Common myeloid progenitor, CD34-positive (primary cell): ENCODE measurements around the gene SHC2.
A peak's percentile ranks its signal among the peaks of the same experiment; 100 is the strongest.
"Not testable (repeated sequence)": the region's sequence is repeated elsewhere in the genome, so short reads cannot be mapped to it uniquely, and the experiment has no call there.

Source experiments
- CTCF ChIA-PET: fragments of 350-600 bp; sonication (Branson Sonifier 250); formaldehyde crosslinking; loops from one replicate; lab custom pipeline; 2021; ENCODE audit warnings: antibody characterized with exemption; lab: Charles Lee
- POLR2A ChIA-PET: fragments of 350-600 bp; sonication (Branson Sonifier 250); formaldehyde crosslinking; loops from one replicate; lab custom pipeline; 2021; ENCODE audit warnings: antibody characterized with exemption; lab: Charles Lee
- DNase-seq, 3 donors: peaks; one replicate each; pipeline versions ENCODE4 v3.0.0 to v3.0.0-alpha.2; 2013
- H3K27ac ChIP-seq, 2 experiments: 1 replicate in 1 of 2; 2 replicates in 1 of 2; pipeline ENCODE4 v1.7.0; 2013; ENCODE audit warnings: inconsistent platforms in 2 of 2, low read length in 2 of 2, mild to moderate bottlenecking in 2 of 2, low read depth in 1 of 2, moderate library complexity in 1 of 2; ENCODE audit not compliant: severe bottlenecking in 2 of 2, insufficient read depth in 1 of 2, poor library complexity in 1 of 2
- H3K27me3 ChIP-seq, 5 experiments: replicated peaks in 2 of 5; 1 replicate in 3 of 5; 2 replicates in 2 of 5; pipeline versions ENCODE4 v1.6.1 to v1.7.0; 2013; ENCODE audit warnings: low read length in 4 of 5, mild to moderate bottlenecking in 2 of 5, moderate library complexity in 2 of 5, inconsistent platforms in 1 of 5; ENCODE audit not compliant: insufficient read depth in 5 of 5, control insufficient read depth in 4 of 5
- H3K36me3 ChIP-seq, 4 experiments: 1 replicate in 2 of 4; 2 replicates in 2 of 4; pipeline versions ENCODE4 v1.6.1 to v1.7.0; 2013; ENCODE audit warnings: low read length in 3 of 4, control low read depth in 1 of 4, mild to moderate bottlenecking in 1 of 4; ENCODE audit not compliant: control insufficient read depth in 4 of 4, insufficient read depth in 4 of 4
- H3K4me1 ChIP-seq, 4 experiments: 1 replicate in 3 of 4; 2 replicates in 1 of 4; pipeline versions ENCODE4 v1.6.1 to v1.7.1; 2013; ENCODE audit warnings: low read length in 3 of 4, mild to moderate bottlenecking in 3 of 4, control low read depth in 1 of 4, inconsistent platforms in 1 of 4, moderate library complexity in 1 of 4; ENCODE audit not compliant: control insufficient read depth in 4 of 4, insufficient read depth in 4 of 4; ENCODE audit errors: control extremely low read depth in 1 of 4
- H3K4me3 ChIP-seq, 7 experiments: 1 replicate in 4 of 7; 2 replicates in 3 of 7; pipeline versions ENCODE4 v1.5.1 to v1.7.0; 2013; ENCODE audit warnings: mild to moderate bottlenecking in 7 of 7, low read length in 6 of 7, moderate library complexity in 6 of 7, inconsistent platforms in 2 of 7, low read depth in 2 of 7, control low read depth in 1 of 7; ENCODE audit not compliant: insufficient read depth in 4 of 7, control insufficient read depth in 1 of 7; ENCODE audit errors: extremely low read depth in 1 of 7
- H3K9me3 ChIP-seq, 5 experiments: 1 replicate in 4 of 5; 2 replicates in 1 of 5; pipeline versions ENCODE4 v1.6.1 to v1.7.1; 2013; ENCODE audit warnings: low read length in 4 of 5, mild to moderate bottlenecking in 2 of 5, inconsistent platforms in 1 of 5, low read depth in 1 of 5, moderate library complexity in 1 of 5; ENCODE audit not compliant: control insufficient read depth in 4 of 5, insufficient read depth in 2 of 5; ENCODE audit errors: control extremely low read depth in 1 of 5
- WGBS: methylation state at CpG from one replicate; pipeline ENCODE4 v1.1.5; 2013; ENCODE audit not compliant: insufficient coverage; 5-methylcytosine and 5-hydroxymethylcytosine counted together

The SHC2 gene

GRCh38 chr19:386189-386588 is 74.6 kb downstream of the SHC2 start:
- WGBS = 57% methylated on average over 4 of the region's 8 CpGs
- peaks cover 0 to 69% (median 27%) of the 10 kb centered on the region in 5 experiments for H3K27me3 ChIP-seq
- H3K4me1 ChIP-seq, CTCF ChIA-PET, DNase-seq, POLR2A ChIA-PET, H3K4me3 ChIP-seq, H3K9me3 ChIP-seq, H3K27ac ChIP-seq, H3K36me3 ChIP-seq: not testable (repeated sequence)

- CTCF ChIA-PET = interaction anchor here (0.9 to 2.3 kb wide), 4 partner anchors 12 to 122 kb away, joined by 3 to 7 read pairs (median 4); partner anchors contain the start of gene TPGS1
- H3K27me3 ChIP-seq = peaks cover 0 to 58% (median 27%) of the 10 kb centered on the region in 5 experiments
- no peaks in the 10 kb centered on the region for H3K9me3 ChIP-seq
- H3K4me1 ChIP-seq = peaks cover 0 to 8% (median 3%) of the 10 kb centered on the region in 4 experiments
- H3K27ac ChIP-seq = no peak overlapping the region
- H3K4me3 ChIP-seq = no peak overlapping the region
- no peaks in the 10 kb centered on the region for H3K36me3 ChIP-seq
- 80% methylated on average over 6 of the region's 9 CpGs for WGBS
- POLR2A ChIA-PET = no interaction called here
- DNase-seq = no peak
These were observed 76.0 kb downstream of the SHC2 start for GRCh38 chr19:384799-385169.

GRCh38 chr19:383922-384798 is 76.7 kb downstream of the SHC2 start:
- Histone ChIP-seq H3K4me3 (no peak overlapping the region), H3K9me3 (no peaks in the 10 kb centered on the region), H3K4me1 (peaks cover 0 to 8% (median 3%) of the 10 kb centered on the region in 4 experiments), H3K27me3 (peaks cover 0 to 51% (median 25%) of the 10 kb centered on the region in 5 experiments), H3K27ac (no peak overlapping the region), H3K36me3 (no peaks in the 10 kb centered on the region)
- ChIA-PET CTCF (interaction anchor here (0.9 to 2.3 kb wide), 7 partner anchors 12 to 127 kb away, joined by 3 to 7 read pairs (median 4); partner anchors contain the start of gene TPGS1), POLR2A (no interaction called here)
- DNase-seq = peak; percentile 22 to 28 (median 25)
- 18% methylated on average over 40 of the region's 44 CpGs for WGBS

- DNase-seq = no peak
- no peak overlapping the region for H3K4me3 ChIP-seq
- ChIA-PET POLR2A (no interaction called here), CTCF (interaction anchor here (1.1 to 2.3 kb wide), 3 partner anchors 78 to 128 kb away, joined by 3 to 7 read pairs (median 4); partner anchors contain the start of gene TPGS1)
- peaks cover 0 to 53% (median 19%) of the 10 kb centered on the region in 5 experiments for H3K27me3 ChIP-seq
- WGBS = 87% methylated on average over 17 of the region's 19 CpGs
- H3K36me3 ChIP-seq = no peaks in the 10 kb centered on the region
- H3K4me1 ChIP-seq = peaks cover 0 to 8% (median 3%) of the 10 kb centered on the region in 4 experiments
- H3K9me3 ChIP-seq = no peaks in the 10 kb centered on the region
- no peak overlapping the region for H3K27ac ChIP-seq
These were observed 77.8 kb downstream of the SHC2 start for GRCh38 chr19:383040-383439.

- peaks cover 0 to 50% (median 16%) of the 10 kb centered on the region in 5 experiments for H3K27me3 ChIP-seq
- POLR2A ChIA-PET, H3K36me3 ChIP-seq, H3K27ac ChIP-seq, H3K4me3 ChIP-seq, H3K9me3 ChIP-seq, H3K4me1 ChIP-seq: not testable (repeated sequence)
- DNase-seq = peak in 2 of 3 donors; percentile 41 to 42
- CTCF ChIA-PET = interaction anchor here (1.1 kb wide), 1 partner anchor 78 kb away, joined by 3 read pairs; no protein-coding TSS in a partner anchor
- 80% methylated on average over 6 of the region's 9 CpGs for WGBS
These were observed 78.3 kb downstream of the SHC2 start for GRCh38 chr19:382578-382977.

GRCh38 chr19:381901-382300 is 78.9 kb downstream of the SHC2 start:
- DNase-seq, H3K9me3 ChIP-seq, H3K27ac ChIP-seq, H3K36me3 ChIP-seq, POLR2A ChIA-PET, H3K4me3 ChIP-seq, H3K4me1 ChIP-seq: not testable (repeated sequence)
- 92% methylated on average over 5 of the region's 11 CpGs for WGBS
- peaks cover 0 to 47% (median 14%) of the 10 kb centered on the region in 5 experiments for H3K27me3 ChIP-seq
- CTCF ChIA-PET = interaction anchor here (1.1 kb wide), 1 partner anchor 77 kb away, joined by 3 read pairs; no protein-coding TSS in a partner anchor
